Peyer's patch (tissue), 4 donors: ENCODE data around the gene TTC9B. TPM values are rescaled to one million over a fixed set of nuclear protein-coding genes. Genes with fewer than 3 reads are reported as not detected.

Experiments used
- DNase-seq, 3 donors: peaks; one replicate each; pipeline ENCODE4 v3.0.0-alpha.2; 2017 to 2019
- H3K27ac ChIP-seq, 4 donors: fragments of 200-600 bp; sonication (generic); one replicate each; pipeline ENCODE4 v1.5.1; 2016 to 2019
- H3K27me3 ChIP-seq, 2 donors: fragments of 200-600 bp; sonication (generic); one replicate each; pipeline ENCODE4 v1.5.1; 2019
- H3K36me3 ChIP-seq, 3 donors: fragments of 200-600 bp; sonication (generic); one replicate each; pipeline ENCODE4 v1.5.1; 2016 to 2019
- H3K4me1 ChIP-seq, 4 donors: fragments of 200-600 bp; sonication (generic); one replicate each; pipeline ENCODE4 v1.5.1; 2016 to 2019
- H3K4me3 ChIP-seq, 4 donors: fragments of 200-600 bp; sonication (generic); 1 replicate in 3 of 4; 2 replicates in 1 of 4; pipeline ENCODE4 v1.5.1; 2016 to 2019; ENCODE audit warnings: mild to moderate bottlenecking in 1 of 4
- H3K9me3 ChIP-seq, 4 donors: fragments of 200-600 bp; sonication (generic); one replicate each; pipeline ENCODE4 v1.5.1; 2016 to 2019; ENCODE audit warnings: mild to moderate bottlenecking in 1 of 4
- POLR2A ChIP-seq, 2 donors: fragments of 450-650 bp; IDR thresholded peaks; one replicate each; pipeline ENCODE4 v1.5.1; 2017; ENCODE audit warnings: antibody characterized with exemption in 2 of 2, mild to moderate bottlenecking in 2 of 2, moderate library complexity in 2 of 2
- total RNA-seq, 4 donors: library from RNA; depleted of rRNA; stranded (reverse); fragments of >200 nt; gene quantifications; one replicate each; pipeline ENCODE4 v1.1.0, GENCODE V29; 2016
- TF ChIP-seq, protein P1 (sequence below), 6 experiments: fragments of 450-650 bp in 4 of 6; fragments of 200-600 bp in 2 of 6; sonication (generic) in 1 of 6; IDR thresholded peaks; one replicate each; pipeline ENCODE4 v1.5.1; 2017 to 2019; ENCODE audit warnings: antibody characterized with exemption in 6 of 6, mild to moderate bottlenecking in 3 of 6, moderate library complexity in 1 of 6

Gene TTC9B
- total RNA-seq, 4 donors from 2014 or later: not detected

DNA sequence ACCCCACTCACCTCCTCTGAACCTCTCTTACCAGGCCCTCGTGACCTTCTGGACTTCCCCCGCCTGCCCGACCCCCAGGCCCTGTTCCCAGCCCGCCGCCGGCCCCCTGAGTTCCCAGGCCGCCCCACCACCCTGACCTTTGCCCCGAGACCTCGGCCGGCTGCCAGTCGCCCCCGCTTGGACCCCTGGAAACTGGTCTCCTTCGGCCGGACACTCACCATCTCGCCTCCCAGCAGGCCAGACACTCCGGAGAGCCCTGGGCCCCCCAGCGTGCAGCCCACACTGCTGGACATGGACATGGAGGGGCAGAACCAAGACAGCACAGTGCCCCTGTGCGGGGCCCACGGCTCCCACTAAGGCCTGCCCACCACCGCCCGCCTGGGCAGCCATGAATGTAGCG, 3.2 kb downstream of the TTC9B start:
- Histone ChIP-seq H3K4me1 (peaks cover 0 to 22% (median 0%) of the 10 kb centered on the region in 4 donors), H3K9me3 (no peaks in the 10 kb centered on the region), H3K4me3 (no peak overlapping the region), H3K36me3 (peaks cover 0 to under 1% (median 0%) of the 10 kb centered on the region in 3 donors), H3K27me3 (peaks cover 0 to 18% of the 10 kb centered on the region in 2 donors), H3K27ac (no peak overlapping the region)
- TF ChIP-seq POLR2A (IDR thresholded peaks at IDR 0.05): no peak
- TF ChIP-seq, protein P1, sequence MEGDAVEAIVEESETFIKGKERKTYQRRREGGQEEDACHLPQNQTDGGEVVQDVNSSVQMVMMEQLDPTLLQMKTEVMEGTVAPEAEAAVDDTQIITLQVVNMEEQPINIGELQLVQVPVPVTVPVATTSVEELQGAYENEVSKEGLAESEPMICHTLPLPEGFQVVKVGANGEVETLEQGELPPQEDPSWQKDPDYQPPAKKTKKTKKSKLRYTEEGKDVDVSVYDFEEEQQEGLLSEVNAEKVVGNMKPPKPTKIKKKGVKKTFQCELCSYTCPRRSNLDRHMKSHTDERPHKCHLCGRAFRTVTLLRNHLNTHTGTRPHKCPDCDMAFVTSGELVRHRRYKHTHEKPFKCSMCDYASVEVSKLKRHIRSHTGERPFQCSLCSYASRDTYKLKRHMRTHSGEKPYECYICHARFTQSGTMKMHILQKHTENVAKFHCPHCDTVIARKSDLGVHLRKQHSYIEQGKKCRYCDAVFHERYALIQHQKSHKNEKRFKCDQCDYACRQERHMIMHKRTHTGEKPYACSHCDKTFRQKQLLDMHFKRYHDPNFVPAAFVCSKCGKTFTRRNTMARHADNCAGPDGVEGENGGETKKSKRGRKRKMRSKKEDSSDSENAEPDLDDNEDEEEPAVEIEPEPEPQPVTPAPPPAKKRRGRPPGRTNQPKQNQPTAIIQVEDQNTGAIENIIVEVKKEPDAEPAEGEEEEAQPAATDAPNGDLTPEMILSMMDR (IDR thresholded peaks at IDR 0.05): no peak
- DNase-seq: no peak

DNA sequence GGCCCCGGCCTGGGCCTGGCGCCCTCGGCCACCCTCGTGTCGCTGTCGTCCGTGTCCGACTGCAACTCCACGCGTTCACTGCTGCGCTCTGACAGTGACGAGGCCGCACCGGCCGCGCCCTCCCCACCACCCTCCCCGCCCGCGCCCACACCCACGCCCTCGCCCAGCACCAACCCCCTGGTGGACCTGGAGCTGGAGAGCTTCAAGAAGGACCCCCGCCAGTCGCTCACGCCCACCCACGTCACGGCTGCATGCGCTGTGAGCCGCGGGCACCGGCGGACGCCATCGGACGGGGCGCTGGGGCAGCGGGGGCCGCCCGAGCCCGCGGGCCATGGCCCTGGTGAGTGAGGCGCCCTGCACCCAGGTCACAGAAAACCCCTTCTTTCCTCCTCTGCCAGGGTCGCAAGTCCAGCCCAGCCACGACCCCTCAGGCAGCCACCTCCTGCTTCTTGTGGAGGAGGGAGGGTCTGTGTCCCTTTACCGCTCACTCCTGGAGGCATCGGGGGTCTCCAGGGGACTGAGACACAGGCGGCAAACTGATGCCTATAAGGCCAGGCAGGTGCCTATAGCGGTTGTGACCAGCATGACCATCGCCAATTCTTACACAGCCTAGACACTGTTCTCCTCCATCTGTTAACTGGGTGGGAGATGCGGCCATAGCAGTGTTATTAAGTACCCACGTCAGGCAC, 4.2 kb downstream of the TTC9B start:
- TF ChIP-seq, protein P1 (IDR thresholded peaks at IDR 0.05): no peak
- no peak for TF ChIP-seq POLR2A (IDR thresholded peaks at IDR 0.05)
- Histone ChIP-seq H3K4me1 (peaks cover 0 to 16% (median 0%) of the 10 kb centered on the region in 4 donors), H3K9me3 (no peaks in the 10 kb centered on the region), H3K27me3 (peaks cover 0 to 18% of the 10 kb centered on the region in 2 donors), H3K36me3 (peaks cover 0 to 7% (median 0%) of the 10 kb centered on the region in 3 donors), H3K27ac (no peak overlapping the region), H3K4me3 (no peak overlapping the region)
- no peak for DNase-seq

DNA sequence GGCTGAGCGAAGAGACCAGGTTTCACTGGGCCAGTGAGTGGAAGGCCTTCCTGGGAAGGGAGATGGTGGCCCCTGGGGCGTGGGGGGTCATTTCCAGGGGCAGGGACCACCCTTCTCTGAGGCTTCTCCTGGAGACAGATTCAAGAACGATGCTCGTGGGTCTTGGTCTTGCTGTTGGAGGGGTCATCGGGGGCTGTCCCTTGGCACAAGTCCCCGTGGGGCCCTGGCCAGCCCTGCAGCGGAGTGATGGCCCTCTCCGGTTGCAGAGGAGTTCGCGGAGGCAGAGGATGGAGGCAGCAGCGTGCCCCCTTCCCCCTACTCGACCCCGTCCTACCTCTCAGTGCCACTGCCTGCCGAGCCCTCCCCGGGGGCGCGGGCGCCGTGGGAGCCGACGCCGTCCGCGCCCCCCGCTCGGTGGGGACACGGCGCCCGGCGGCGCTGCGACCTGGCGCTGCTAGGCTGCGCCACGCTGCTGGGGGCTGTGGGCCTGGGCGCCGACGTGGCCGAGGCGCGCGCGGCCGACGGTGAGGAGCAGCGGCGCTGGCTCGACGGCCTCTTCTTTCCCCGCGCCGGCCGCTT, 4.8 kb downstream of the TTC9B start:
- Histone ChIP-seq H3K4me3 (no peak overlapping the region), H3K4me1 (peaks cover 0 to 16% (median 0%) of the 10 kb centered on the region in 4 donors), H3K36me3 (peaks cover 0 to 7% (median 0%) of the 10 kb centered on the region in 3 donors), H3K27ac (no peak overlapping the region), H3K27me3 (peaks cover 0 to 16% of the 10 kb centered on the region in 2 donors), H3K9me3 (no peaks in the 10 kb centered on the region)
- TF ChIP-seq POLR2A (IDR thresholded peaks at IDR 0.05): no peak
- TF ChIP-seq, protein P1 (IDR thresholded peaks at IDR 0.05): no peak
- no peak for DNase-seq

- TF ChIP-seq, protein P1 (IDR thresholded peaks at IDR 0.05): no peak
- no peak for TF ChIP-seq POLR2A (IDR thresholded peaks at IDR 0.05)
- no peaks in the 10 kb centered on the region for H3K4me1 ChIP-seq
- no peak overlapping the region for H3K4me3 ChIP-seq
- H3K27ac ChIP-seq: no peak overlapping the region
- H3K27me3 ChIP-seq: no peaks in the 10 kb centered on the region
- no peaks in the 10 kb centered on the region for H3K9me3 ChIP-seq
- H3K36me3 ChIP-seq: peaks cover 0 to 9% (median 0%) of the 10 kb centered on the region in 3 donors
- DNase-seq: no peak
Measured at GRCh38 chr19:40210889-40211288, 7.3 kb downstream of the TTC9B start.

DNA sequence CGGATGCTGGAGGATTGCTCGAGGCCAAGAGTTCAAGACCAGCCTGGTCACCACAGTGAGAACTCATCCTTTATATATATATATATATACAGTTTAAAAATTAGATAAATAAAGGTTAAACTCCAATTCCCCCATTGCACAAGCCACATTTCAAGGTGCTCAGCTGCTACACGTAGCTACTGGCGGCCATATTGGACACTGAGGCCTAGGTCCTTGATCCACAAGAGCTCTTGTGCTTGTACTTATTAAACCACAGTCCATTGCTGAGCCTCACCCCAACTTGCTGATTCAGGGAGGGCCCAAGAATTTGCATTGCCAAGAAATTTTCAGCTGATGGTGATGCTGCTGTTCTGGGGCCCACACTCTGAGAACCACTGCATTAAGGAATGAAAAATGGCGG, 9.6 kb downstream of the TTC9B start:
- Histone ChIP-seq H3K36me3 (peaks cover 0 to 20% (median 0%) of the 10 kb centered on the region in 3 donors), H3K27me3 (no peaks in the 10 kb centered on the region), H3K4me1 (no peaks in the 10 kb centered on the region), H3K9me3 (no peaks in the 10 kb centered on the region), H3K27ac (no peak overlapping the region), H3K4me3 (no peak overlapping the region)
- DNase-seq: no peak
- TF ChIP-seq, protein P1 (IDR thresholded peaks at IDR 0.05): no peak
- no peak for TF ChIP-seq POLR2A (IDR thresholded peaks at IDR 0.05)
